ENCODE measurements around the gene MYL11.

GRCh38 chr16:30372038-30372712 is 2.4 kb upstream of the MYL11 start:
- TF ChIP-seq CTCF (IDR thresholded peaks at IDR 0.05) (no peak), POLR2A (IDR thresholded peaks at IDR 0.05) (no peak)

Measured in lower leg skin (tissue), 3 donors.